SH-SY5Y (cell line): Measurements from ENCODE around the gene MYO1E.

Experiments used
- GATA2 ChIP-seq: IDR thresholded peaks from 2 replicates; pipeline ENCODE4 v1.6.1; 2011; ENCODE audit warnings: mild to moderate bottlenecking, low read depth, low read length
- GATA3 ChIP-seq: IDR thresholded peaks from 2 replicates; pipeline ENCODE4 v1.6.1; 2011; ENCODE audit warnings: low read depth, mild to moderate bottlenecking, low read length, moderate library complexity

DNA sequence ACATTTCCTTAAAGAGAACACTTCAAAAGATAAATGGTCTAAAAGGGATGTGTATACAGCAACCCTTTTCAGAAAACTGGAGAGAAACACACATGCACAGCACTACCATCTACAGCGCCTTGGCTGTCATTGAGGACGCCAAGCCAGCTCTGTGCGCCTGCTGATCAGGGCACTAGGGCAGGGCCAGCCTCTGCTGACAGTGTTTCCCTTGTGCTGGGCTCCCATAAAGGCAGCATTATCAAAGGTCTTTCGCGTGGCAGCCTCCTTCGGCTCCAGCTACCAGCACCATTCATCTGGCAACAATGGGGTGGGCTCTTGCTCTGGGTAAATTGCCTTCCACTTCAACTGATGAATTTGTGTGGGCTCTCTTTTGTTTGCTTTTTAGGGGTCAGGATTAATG, 112.6 kb downstream of the MYO1E start:
- no peak for TF ChIP-seq GATA2
- no peak for TF ChIP-seq GATA3
